Measurements from ENCODE around the gene NR3C2.
"Not testable (repeated sequence)": the region's sequence is repeated elsewhere in the genome, so short reads cannot be mapped to it uniquely, and the experiment has no call there.

Gene NR3C2

GRCh38 chr4:148170408-148171365, 271.5 kb downstream of the NR3C2 start:
- DNase-seq (ENCODE audit: low read depth in 2 of 2), result no peak

GRCh38 chr4:148166132-148166591, 276.1 kb downstream of the NR3C2 start:
- DNase-seq (ENCODE audit: low read depth in 2 of 2), result no peak

- DNase-seq (ENCODE audit: low read depth in 2 of 2), result no peak
Observed at GRCh38 chr4:148164557-148164956, 277.7 kb downstream of the NR3C2 start.

GRCh38 chr4:148162991-148163390, 279.2 kb downstream of the NR3C2 start:
- DNase-seq (ENCODE audit: low read depth in 2 of 2), result no peak

GRCh38 chr4:148162519-148162918, 279.7 kb downstream of the NR3C2 start:
- DNase-seq (ENCODE audit: low read depth in 2 of 2), result no peak

GRCh38 chr4:148161601-148162000, 280.6 kb downstream of the NR3C2 start:
- DNase-seq (ENCODE audit: low read depth in 2 of 2), result no peak

- no peak for DNase-seq (ENCODE audit: low read depth in 2 of 2)
Observed at GRCh38 chr4:148159793-148160192, 282.4 kb downstream of the NR3C2 start.

GRCh38 chr4:148154769-148155168, 287.4 kb downstream of the NR3C2 start:
- DNase-seq (ENCODE audit: low read depth in 2 of 2), result no peak

GRCh38 chr4:148152868-148153625, 289.2 kb downstream of the NR3C2 start:
- no peak for DNase-seq (ENCODE audit: low read depth in 2 of 2)

- no peak for DNase-seq (ENCODE audit: low read depth in 2 of 2)
Observed at GRCh38 chr4:148151806-148152205, 290.4 kb downstream of the NR3C2 start.

GRCh38 chr4:148145475-148145874, 296.7 kb downstream of the NR3C2 start:
- no peak for DNase-seq (ENCODE audit: low read depth in 2 of 2)

GRCh38 chr4:148143174-148143573, 299.0 kb downstream of the NR3C2 start:
- no peak for DNase-seq (ENCODE audit: low read depth in 2 of 2)

GRCh38 chr4:148141501-148141900, 300.7 kb downstream of the NR3C2 start:
- DNase-seq (ENCODE audit: low read depth in 2 of 2), result no peak

GRCh38 chr4:148126825-148127224, 315.4 kb downstream of the NR3C2 start:
- DNase-seq (ENCODE audit: low read depth in 2 of 2), result no peak

GRCh38 chr4:148124512-148124911, 317.7 kb downstream of the NR3C2 start:
- DNase-seq (ENCODE audit: low read depth in 2 of 2), result no peak

- not testable (repeated sequence) for DNase-seq (ENCODE audit: low read depth in 2 of 2)
Observed at GRCh38 chr4:148123161-148123560, 319.1 kb downstream of the NR3C2 start.

GRCh38 chr4:148120216-148120615, 322.0 kb downstream of the NR3C2 start:
- DNase-seq (ENCODE audit: low read depth in 2 of 2), result no peak

- no peak for DNase-seq (ENCODE audit: low read depth in 2 of 2)
Observed at GRCh38 chr4:148118633-148119032, 323.6 kb downstream of the NR3C2 start.

- DNase-seq (ENCODE audit: low read depth in 2 of 2), result no peak
Observed at GRCh38 chr4:148118179-148118578, 324.0 kb downstream of the NR3C2 start.

- DNase-seq (ENCODE audit: low read depth in 2 of 2), result no peak
Observed at GRCh38 chr4:148116969-148117368, 325.2 kb downstream of the NR3C2 start.

- DNase-seq (ENCODE audit: low read depth in 2 of 2), result no peak
Observed at GRCh38 chr4:148116264-148116663, 325.9 kb downstream of the NR3C2 start.

GRCh38 chr4:148114436-148114835, 327.8 kb downstream of the NR3C2 start:
- DNase-seq (ENCODE audit: low read depth in 2 of 2), result no peak
